Epithelial cell of esophagus (primary cell): ENCODE results near the gene GNG12.
A peak's percentile ranks its signal among the peaks of the same experiment; 100 is the strongest.

ENCODE experiments used
- DNase-seq: peaks from one replicate; pipeline ENCODE4 v3.0.0; 2010; ENCODE audit warnings: low read depth
- H3K4me3 ChIP-seq: 2 replicates; pipeline ENCODE4 v1.5.1; 2011; ENCODE audit warnings: mild to moderate bottlenecking, low read length, control low read depth
- TF ChIP-seq, protein P1 (sequence below): IDR thresholded peaks from 2 replicates; pipeline ENCODE4 v1.5.1; 2011; ENCODE audit warnings: low read depth, mild to moderate bottlenecking, low read length, control low read depth, inconsistent platforms; ENCODE audit not compliant: insufficient read depth; ENCODE audit errors: missing control alignments

Gene GNG12

DNA sequence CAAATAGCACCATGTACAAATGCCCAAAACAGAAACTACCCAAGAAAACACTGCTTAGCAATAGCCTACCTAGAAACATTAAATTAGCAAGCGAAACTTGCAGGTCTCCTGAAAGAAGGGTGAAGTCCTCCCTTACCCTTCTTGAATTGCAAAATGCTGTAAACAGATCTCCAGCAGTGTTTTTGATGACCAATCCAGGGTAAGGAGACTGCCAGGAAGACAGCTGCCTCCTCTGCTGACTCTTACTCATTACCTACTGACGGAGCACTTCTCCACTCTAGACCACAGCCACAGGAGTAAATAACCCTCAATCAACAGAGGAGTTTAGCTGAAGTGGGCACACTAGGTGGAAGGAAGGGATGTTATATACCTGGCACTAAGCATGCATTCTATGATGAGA, 180.5 kb downstream of the GNG12 start:
- no peak overlapping the region for H3K4me3 ChIP-seq
- peak; percentile 87 for DNase-seq
- TF ChIP-seq, protein P1, sequence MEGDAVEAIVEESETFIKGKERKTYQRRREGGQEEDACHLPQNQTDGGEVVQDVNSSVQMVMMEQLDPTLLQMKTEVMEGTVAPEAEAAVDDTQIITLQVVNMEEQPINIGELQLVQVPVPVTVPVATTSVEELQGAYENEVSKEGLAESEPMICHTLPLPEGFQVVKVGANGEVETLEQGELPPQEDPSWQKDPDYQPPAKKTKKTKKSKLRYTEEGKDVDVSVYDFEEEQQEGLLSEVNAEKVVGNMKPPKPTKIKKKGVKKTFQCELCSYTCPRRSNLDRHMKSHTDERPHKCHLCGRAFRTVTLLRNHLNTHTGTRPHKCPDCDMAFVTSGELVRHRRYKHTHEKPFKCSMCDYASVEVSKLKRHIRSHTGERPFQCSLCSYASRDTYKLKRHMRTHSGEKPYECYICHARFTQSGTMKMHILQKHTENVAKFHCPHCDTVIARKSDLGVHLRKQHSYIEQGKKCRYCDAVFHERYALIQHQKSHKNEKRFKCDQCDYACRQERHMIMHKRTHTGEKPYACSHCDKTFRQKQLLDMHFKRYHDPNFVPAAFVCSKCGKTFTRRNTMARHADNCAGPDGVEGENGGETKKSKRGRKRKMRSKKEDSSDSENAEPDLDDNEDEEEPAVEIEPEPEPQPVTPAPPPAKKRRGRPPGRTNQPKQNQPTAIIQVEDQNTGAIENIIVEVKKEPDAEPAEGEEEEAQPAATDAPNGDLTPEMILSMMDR, result no peak
